ENCODE measurements around the gene SACM1L. TPM values are rescaled to one million over a fixed set of nuclear protein-coding genes. Genes with fewer than 3 reads are reported as not detected.

Gene SACM1L
- total and polyA plus RNA-seq, 2 experiments from 2014 or later = 28.1 to 61.6 TPM

GRCh38 chr3:45641756-45642155, 47.4 kb upstream of the SACM1L start:
- Histone ChIP-seq H3K27me3 (no peaks in the 10 kb centered on the region), H3K27ac (no peak overlapping the region)

GRCh38 chr3:45642731-45643152, 46.5 kb upstream of the SACM1L start:
- no peak for DNase-seq (ENCODE audit: low spot score)
- TF ChIP-seq EZH2 (IDR thresholded peaks at IDR 0.05; ENCODE audit: borderline replicate concordance) = no peak
- TF ChIP-seq, protein P1, sequence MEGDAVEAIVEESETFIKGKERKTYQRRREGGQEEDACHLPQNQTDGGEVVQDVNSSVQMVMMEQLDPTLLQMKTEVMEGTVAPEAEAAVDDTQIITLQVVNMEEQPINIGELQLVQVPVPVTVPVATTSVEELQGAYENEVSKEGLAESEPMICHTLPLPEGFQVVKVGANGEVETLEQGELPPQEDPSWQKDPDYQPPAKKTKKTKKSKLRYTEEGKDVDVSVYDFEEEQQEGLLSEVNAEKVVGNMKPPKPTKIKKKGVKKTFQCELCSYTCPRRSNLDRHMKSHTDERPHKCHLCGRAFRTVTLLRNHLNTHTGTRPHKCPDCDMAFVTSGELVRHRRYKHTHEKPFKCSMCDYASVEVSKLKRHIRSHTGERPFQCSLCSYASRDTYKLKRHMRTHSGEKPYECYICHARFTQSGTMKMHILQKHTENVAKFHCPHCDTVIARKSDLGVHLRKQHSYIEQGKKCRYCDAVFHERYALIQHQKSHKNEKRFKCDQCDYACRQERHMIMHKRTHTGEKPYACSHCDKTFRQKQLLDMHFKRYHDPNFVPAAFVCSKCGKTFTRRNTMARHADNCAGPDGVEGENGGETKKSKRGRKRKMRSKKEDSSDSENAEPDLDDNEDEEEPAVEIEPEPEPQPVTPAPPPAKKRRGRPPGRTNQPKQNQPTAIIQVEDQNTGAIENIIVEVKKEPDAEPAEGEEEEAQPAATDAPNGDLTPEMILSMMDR (IDR thresholded peaks at IDR 0.05; ENCODE audit: poor library complexity) = no peak
- no peak for TF ChIP-seq EZH2phosphoT487 (IDR thresholded peaks at IDR 0.05; ENCODE audit: low read depth, severe bottlenecking, unreplicated experiment)
- Histone ChIP-seq H3K27me3 (no peaks in the 10 kb centered on the region), H3K9me3 (ENCODE audit: low read depth) (no peaks in the 10 kb centered on the region), H3K4me2 (no peak overlapping the region), H3K4me3 (no peak overlapping the region), H3K79me2 (peaks cover 51% of the 10 kb centered on the region), H4K20me1 (ENCODE audit: insufficient read depth, poor library complexity, severe bottlenecking) (no peaks in the 10 kb centered on the region), H3K9me2 (replicated peaks; ENCODE audit: insufficient read depth) (no peaks in the 10 kb centered on the region), H3K4me1 (ENCODE audit: insufficient read depth) (peaks cover 27% of the 10 kb centered on the region), H3K27ac (no peak overlapping the region), H2AFZ (no peak overlapping the region), H3K36me3 (replicated peaks; ENCODE audit: insufficient read depth, low read depth) (no peaks in the 10 kb centered on the region)
- 79% methylated on average over 6 of the region's 6 CpGs for whole genome bisulfite sequencing (ENCODE audit: low lambda C conversion rate, missing lambda C conversion rate)

More at GRCh38 chr3:45641756-45642155, 47.4 kb upstream of the SACM1L start:
- Histone ChIP-seq H3K9me3 (ENCODE audit: low read depth) (no peaks in the 10 kb centered on the region), H3K79me2 (peaks cover 51% of the 10 kb centered on the region), H3K9me2 (replicated peaks; ENCODE audit: insufficient read depth) (no peaks in the 10 kb centered on the region), H3K4me1 (ENCODE audit: insufficient read depth) (peaks cover 27% of the 10 kb centered on the region), H3K4me3 (no peak overlapping the region), H4K20me1 (ENCODE audit: insufficient read depth, poor library complexity, severe bottlenecking) (no peaks in the 10 kb centered on the region), H3K36me3 (replicated peaks; ENCODE audit: insufficient read depth, low read depth) (no peaks in the 10 kb centered on the region), H2AFZ (no peak overlapping the region), H3K4me2 (no peak overlapping the region)
- WGBS (ENCODE audit: low lambda C conversion rate, missing lambda C conversion rate) = 92% methylated on average over 2 of the region's 2 CpGs
- TF ChIP-seq, protein P1 (IDR thresholded peaks at IDR 0.05; ENCODE audit: poor library complexity) = no peak
- TF ChIP-seq EZH2 (IDR thresholded peaks at IDR 0.05; ENCODE audit: borderline replicate concordance) = no peak
- TF ChIP-seq EZH2phosphoT487 (IDR thresholded peaks at IDR 0.05; ENCODE audit: low read depth, severe bottlenecking, unreplicated experiment) = no peak
- DNase-seq (ENCODE audit: low spot score) = no peak

DNA sequence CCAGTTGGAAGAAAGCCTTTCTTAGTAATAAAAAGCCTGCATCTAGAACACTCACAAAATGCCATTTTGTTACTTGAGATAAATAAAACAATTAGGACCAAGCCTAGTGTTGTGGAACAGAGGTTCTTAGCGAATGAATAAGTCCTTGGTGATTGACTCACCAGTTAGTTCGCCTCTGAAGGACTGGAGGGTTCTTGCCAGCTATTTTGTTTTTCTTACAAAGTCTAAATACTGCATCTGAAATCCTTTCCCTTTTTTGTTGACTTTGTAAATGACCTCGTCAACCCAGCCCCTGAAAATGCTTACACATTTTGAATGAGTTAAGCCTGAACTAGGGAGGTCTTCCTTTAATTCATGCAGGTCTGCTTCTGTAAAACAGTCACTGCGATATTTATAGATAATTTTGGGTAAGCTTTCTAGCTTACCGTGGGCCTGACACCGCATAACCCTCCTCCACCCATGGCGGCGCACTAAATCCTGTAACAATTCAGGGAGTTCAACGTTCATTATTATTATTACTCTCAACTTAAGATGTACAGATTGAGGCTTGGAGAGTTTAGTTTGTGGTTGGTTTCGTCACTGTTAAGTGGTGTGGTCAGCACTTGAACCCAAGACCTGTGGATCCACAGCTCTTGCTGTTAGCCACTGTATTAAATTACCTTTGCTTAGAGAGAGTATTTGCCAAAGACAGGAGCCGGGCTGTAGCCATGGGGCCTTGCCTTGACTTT, 45.0 kb upstream of the SACM1L start:
- H4K20me1 ChIP-seq (ENCODE audit: insufficient read depth, poor library complexity, severe bottlenecking) = no peaks in the 10 kb centered on the region
- H3K27ac ChIP-seq = peak overlapping the region; percentile 26
- H3K79me2 ChIP-seq = peaks cover 44% of the 10 kb centered on the region
- WGBS (ENCODE audit: low lambda C conversion rate, missing lambda C conversion rate) = 81% methylated on average over 11 of the region's 11 CpGs
- no peak overlapping the region for H3K4me3 ChIP-seq
- no peaks in the 10 kb centered on the region for H3K36me3 ChIP-seq (replicated peaks; ENCODE audit: insufficient read depth, low read depth)
- peaks cover 27% of the 10 kb centered on the region for H3K4me1 ChIP-seq (ENCODE audit: insufficient read depth)
- no peak overlapping the region for H3K4me2 ChIP-seq
- no peaks in the 10 kb centered on the region for H3K27me3 ChIP-seq
- H2AFZ ChIP-seq = no peak overlapping the region
- no peak for DNase-seq (ENCODE audit: low spot score)
- no peaks in the 10 kb centered on the region for H3K9me2 ChIP-seq (replicated peaks; ENCODE audit: insufficient read depth)
- H3K9me3 ChIP-seq (ENCODE audit: low read depth) = no peaks in the 10 kb centered on the region
- TF ChIP-seq, protein P1 (IDR thresholded peaks at IDR 0.05; ENCODE audit: poor library complexity) = no peak
- TF ChIP-seq EZH2 (IDR thresholded peaks at IDR 0.05; ENCODE audit: borderline replicate concordance) = no peak
- no peak for TF ChIP-seq EZH2phosphoT487 (IDR thresholded peaks at IDR 0.05; ENCODE audit: low read depth, severe bottlenecking, unreplicated experiment)
